HG02970 (cell line): ENCODE measurements around the gene TTL.
"Not testable (repeated sequence)": the region's sequence is repeated elsewhere in the genome, so short reads cannot be mapped to it uniquely, and the experiment has no call there.

Experiments used
- ATAC-seq: cut with Tn5 transposase; IDR thresholded peaks from one replicate; pipeline ENCODE4 v1.9.1; 2021; ENCODE audit warnings: mild to moderate bottlenecking, moderate library complexity, moderate number of reproducible peaks; ENCODE audit not compliant: unreplicated experiment, low FRiP score

TTL gene

GRCh38 chr2:112472547-112473263, 9.3 kb upstream of the TTL start:
- no peak for ATAC-seq

GRCh38 chr2:112474844-112475486, 7.0 kb upstream of the TTL start:
- ATAC-seq, result no peak

GRCh38 chr2:112476434-112476833, 5.5 kb upstream of the TTL start:
- no peak for ATAC-seq

GRCh38 chr2:112480530-112481049, 1.4 kb upstream of the TTL start:
- no peak for ATAC-seq

- peak; percentile 45 for ATAC-seq
Observed at GRCh38 chr2:112481050-112481527, 867 bp upstream of the TTL start.

GRCh38 chr2:112482309-112483041, 519 bp downstream of the TTL start:
- no peak for ATAC-seq

- no peak for ATAC-seq
Observed at GRCh38 chr2:112483042-112483473, 1.1 kb downstream of the TTL start.

- no peak for ATAC-seq
Observed at GRCh38 chr2:112483831-112484230, 1.9 kb downstream of the TTL start.

GRCh38 chr2:112485849-112486248, 3.9 kb downstream of the TTL start:
- ATAC-seq, result no peak

GRCh38 chr2:112486895-112487294, 4.9 kb downstream of the TTL start:
- no peak for ATAC-seq

- no peak for ATAC-seq
Observed at GRCh38 chr2:112487444-112487961, 5.5 kb downstream of the TTL start.

- ATAC-seq, result no peak
Observed at GRCh38 chr2:112488201-112488600, 6.2 kb downstream of the TTL start.

GRCh38 chr2:112491946-112492345, 10.0 kb downstream of the TTL start:
- no peak for ATAC-seq

- no peak for ATAC-seq
Observed at GRCh38 chr2:112493048-112493447, 11.1 kb downstream of the TTL start.

GRCh38 chr2:112493858-112494648, 12.1 kb downstream of the TTL start:
- no peak for ATAC-seq

GRCh38 chr2:112494828-112495227, 12.9 kb downstream of the TTL start:
- ATAC-seq, result no peak

GRCh38 chr2:112495878-112496277, 13.9 kb downstream of the TTL start:
- not testable (repeated sequence) for ATAC-seq

GRCh38 chr2:112500850-112501484, 19.0 kb downstream of the TTL start:
- not testable (repeated sequence) for ATAC-seq

- not testable (repeated sequence) for ATAC-seq
Observed at GRCh38 chr2:112509239-112509998, 27.5 kb downstream of the TTL start.
